WTC11 (cell line): ENCODE results near the gene DENND1C.

Experiments used
- ELF4 ChIP-seq: sonication (generic); formaldehyde crosslinking; IDR thresholded peaks from 2 replicates; pipeline ENCODE4 v1.8.1; 2022; ENCODE audit warnings: low read depth, mild to moderate bottlenecking, moderate library complexity, missing genetic modification reagents
- SMAD4 ChIP-seq: sonication (generic); formaldehyde crosslinking; IDR thresholded peaks from 2 replicates; pipeline ENCODE4 v1.8.0; 2022; ENCODE audit warnings: mild to moderate bottlenecking, missing genetic modification reagents

GRCh38 chr19:6470173-6470572 is 11.4 kb downstream of the DENND1C start:
- TF ChIP-seq SMAD4 (CRISPR knock-in tag) (no peak), ELF4 (CRISPR knock-in tag) (no peak)
